Thyroid gland (tissue), 4 donors: Measurements from ENCODE around the gene ALOX15B. TPM values are rescaled to one million over a fixed set of nuclear protein-coding genes. Genes with fewer than 3 reads are reported as not detected.

Experiments used
- DNase-seq, 2 donors: peaks; one replicate each; pipeline ENCODE4 v3.0.0-alpha.2; 2019
- H3K27ac ChIP-seq, 3 donors: fragments of 200-600 bp; sonication (generic); 1 replicate in 2 of 3; 2 replicates in 1 of 3; pipeline ENCODE4 v1.5.1; 2016 to 2019; ENCODE audit warnings: mild to moderate bottlenecking in 1 of 3, moderate library complexity in 1 of 3
- H3K27me3 ChIP-seq: fragments of 200-600 bp; sonication (generic); one replicate; pipeline ENCODE4 v1.5.1; 2019
- H3K36me3 ChIP-seq, 2 donors: fragments of 200-600 bp; sonication (generic); one replicate each; pipeline ENCODE4 v1.5.1; 2016 to 2019
- H3K4me1 ChIP-seq, 2 donors: fragments of 200-600 bp; sonication (generic); one replicate each; pipeline ENCODE4 v1.5.1; 2017 to 2019
- H3K4me3 ChIP-seq, 3 donors: fragments of 200-600 bp; sonication (generic); replicated peaks in 1 of 3; 1 replicate in 2 of 3; 2 replicates in 1 of 3; pipeline ENCODE4 v1.5.1; 2016; ENCODE audit warnings: mild to moderate bottlenecking in 1 of 3
- H3K9me3 ChIP-seq: fragments of 200-600 bp; sonication (generic); one replicate; pipeline ENCODE4 v1.5.1; 2017
- CTCF ChIP-seq, 6 experiments: fragments of 200-600 bp in 3 of 6; fragments of 450-650 bp in 3 of 6; sonication (generic) in 3 of 6; IDR thresholded peaks; one replicate each; pipeline ENCODE4 v1.5.1; 2016 to 2019; ENCODE audit warnings: antibody characterized with exemption in 6 of 6, mild to moderate bottlenecking in 2 of 6, inconsistent platforms in 1 of 6, moderate library complexity in 1 of 6
- POLR2A ChIP-seq, 2 donors: fragments of 450-650 bp; IDR thresholded peaks; one replicate each; pipeline ENCODE4 v1.6.1; 2017; ENCODE audit warnings: antibody characterized with exemption in 2 of 2, mild to moderate bottlenecking in 2 of 2, moderate library complexity in 1 of 2
- WGBS, 2 donors: methylation state at CpG; one replicate each; pipeline ENCODE4 v1.1.5; 2017; 5-methylcytosine and 5-hydroxymethylcytosine counted together
- intact Hi-C: fragments of 100-400 bp; cut with DNase I; formaldehyde crosslinking; loops from one replicate; pipeline ENCODE4 v1.15.1; 2023
- total RNA-seq, 4 donors: library from RNA; depleted of rRNA; stranded (reverse); fragments of >200 nt; gene quantifications; one replicate each; pipeline ENCODE4 v1.2.3, GENCODE V29; 2016

ALOX15B gene
- 1 to 10 TPM in 3 of 4 donors, under 1 TPM in 1; 0.67 to 3.3 (median 1.1) TPM for total RNA-seq

- H3K36me3 ChIP-seq = no peaks in the 10 kb centered on the region
- H3K27me3 ChIP-seq = peaks cover 7% of the 10 kb centered on the region
- H3K27ac ChIP-seq = no peak within 1 kb of the TSS
- H3K9me3 ChIP-seq = no peaks in the 10 kb centered on the region
- DNase-seq = peak; percentile 9 to 25
- no peak within 1 kb of the TSS for H3K4me3 ChIP-seq
- WGBS, 2 donors = 12 to 21% methylated on average over 23 to 26 of the region's 37 CpGs
- no peaks in the 10 kb centered on the region for H3K4me1 ChIP-seq
- TF ChIP-seq CTCF (IDR thresholded peaks at IDR 0.05) = no peak
- no peak for TF ChIP-seq POLR2A (IDR thresholded peaks at IDR 0.05)
- intact Hi-C loops = no loop called here
Measured at GRCh38 chr17:8038954-8039610, at the start of gene ALOX15B. Gene ALOX15B, plus strand, starts transcription at chr17:8039059. Its CDS starts 97 bp downstream, at chr17:8039156.

DNA sequence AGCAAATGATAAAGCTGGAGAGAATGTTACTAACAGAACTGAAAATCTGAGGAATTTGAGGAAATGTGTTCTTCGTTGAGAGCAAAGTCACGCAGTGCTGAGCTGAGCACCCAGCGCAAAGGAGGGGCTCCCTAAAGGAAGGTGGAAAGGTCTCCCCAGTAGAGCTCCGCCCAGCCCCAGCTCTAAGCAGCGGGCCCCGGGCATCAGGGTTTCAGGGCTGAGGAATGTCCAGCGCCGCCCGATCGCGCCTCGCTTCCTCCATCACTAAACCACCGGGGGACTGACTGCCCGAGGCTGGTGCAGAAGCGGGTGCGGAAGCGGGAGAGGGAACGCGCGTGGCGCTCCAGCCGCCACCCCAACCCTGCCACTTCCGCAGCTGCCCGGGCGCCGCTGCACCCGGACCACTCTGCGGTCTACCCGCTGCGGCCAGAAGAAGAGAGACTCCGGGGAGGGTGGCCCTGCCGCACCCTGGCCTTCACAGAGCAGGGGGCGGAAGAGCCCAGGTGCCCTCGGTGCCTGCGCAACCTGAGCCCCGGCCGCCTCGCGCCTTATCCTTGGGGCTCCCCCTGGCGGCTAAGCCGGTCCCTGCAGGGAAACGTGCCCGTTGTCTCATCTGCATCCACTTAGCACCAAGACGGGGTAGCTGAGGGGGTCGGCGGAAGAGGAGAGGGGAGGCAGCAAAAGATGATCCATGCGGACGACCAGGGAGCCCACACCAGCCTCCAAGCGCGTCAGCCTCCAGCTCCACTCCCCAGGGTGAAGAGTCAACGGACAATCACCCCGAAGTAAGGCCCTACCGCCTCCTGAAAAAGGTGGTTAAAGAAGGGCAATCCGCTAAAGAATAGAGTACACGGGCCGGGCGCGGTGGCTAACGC lies 48.8 kb upstream of the ALOX15B start:
- TF ChIP-seq POLR2A (IDR thresholded peaks at IDR 0.05) (no peak), CTCF (IDR thresholded peaks at IDR 0.05) (peak; percentile 73 to 99 (median 90))
- H3K27ac ChIP-seq = no peak overlapping the region
- DNase-seq = peak; percentile 79 to 86
- no peaks in the 10 kb centered on the region for H3K4me1 ChIP-seq
- peak overlapping the region; percentile 17 to 35 (median 34) for H3K4me3 ChIP-seq
- no peaks in the 10 kb centered on the region for H3K9me3 ChIP-seq
- no peaks in the 10 kb centered on the region for H3K27me3 ChIP-seq
- WGBS, 2 donors = 5 to 6% methylated on average over 29 to 34 of the region's 59 CpGs
- H3K36me3 ChIP-seq = no peaks in the 10 kb centered on the region
- intact Hi-C loops = loop anchor here (5.0 to 10.0 kb wide), 4 partner anchors 78 to 245 kb away; no protein-coding TSS in a partner anchor

DNA sequence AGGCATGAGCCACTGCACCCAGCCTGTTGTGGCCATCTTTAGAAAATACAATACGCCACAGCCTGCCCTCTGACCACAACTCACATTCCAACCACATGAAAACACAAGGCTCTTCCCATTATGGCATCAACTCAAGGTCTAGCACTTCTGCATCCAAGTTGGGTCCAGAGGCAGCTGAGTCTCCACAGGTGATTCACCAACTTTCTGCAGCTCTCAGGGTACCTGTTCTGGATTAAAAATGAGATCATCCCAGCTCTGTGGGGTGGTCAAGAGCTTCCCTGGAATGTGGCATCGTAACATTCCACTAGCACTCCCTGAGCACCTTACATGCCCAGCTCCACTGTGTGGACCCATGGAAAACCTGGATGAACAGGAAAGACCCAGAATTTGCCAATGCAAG lies 46.3 kb upstream of the ALOX15B start:
- no peaks in the 10 kb centered on the region for H3K4me1 ChIP-seq
- no peaks in the 10 kb centered on the region for H3K36me3 ChIP-seq
- 92 to 96% methylated on average over 2 of the region's 2 CpGs for WGBS, 2 donors
- no peak overlapping the region for H3K27ac ChIP-seq
- no peak overlapping the region for H3K4me3 ChIP-seq
- DNase-seq = no peak
- no peaks in the 10 kb centered on the region for H3K27me3 ChIP-seq
- intact Hi-C loops = loop anchor here (5.0 to 10.0 kb wide), 2 partner anchors 80 to 248 kb away; no protein-coding TSS in a partner anchor
- TF ChIP-seq POLR2A (IDR thresholded peaks at IDR 0.05) (no peak), CTCF (IDR thresholded peaks at IDR 0.05) (no peak)
- H3K9me3 ChIP-seq = no peaks in the 10 kb centered on the region

DNA sequence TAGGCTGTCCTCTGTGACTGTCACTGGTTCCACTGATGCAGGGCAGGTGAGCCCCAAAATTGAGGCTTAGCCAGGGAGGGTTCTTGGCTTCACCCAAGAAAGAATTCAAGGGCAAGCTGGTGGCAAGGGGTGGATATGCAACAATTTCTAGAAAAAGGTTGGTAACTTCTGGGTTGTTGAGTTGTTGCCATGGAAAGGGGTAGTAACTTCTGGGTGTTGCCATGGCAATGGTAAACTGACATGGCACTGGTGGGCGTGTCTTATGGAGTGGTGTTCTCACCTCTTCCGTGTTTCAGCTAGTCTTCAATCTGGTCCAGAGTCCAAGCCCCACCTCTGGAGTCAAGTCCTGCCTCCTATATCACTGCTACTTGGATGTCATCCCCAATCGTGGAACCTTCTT lies 45.9 kb upstream of the ALOX15B start:
- no peaks in the 10 kb centered on the region for H3K4me1 ChIP-seq
- WGBS, 2 donors = 59 to 60% methylated on average over 3 of the region's 3 CpGs
- no peak for TF ChIP-seq POLR2A (IDR thresholded peaks at IDR 0.05)
- TF ChIP-seq CTCF (IDR thresholded peaks at IDR 0.05) = no peak

More for the DNA sequence above, 45.9 kb upstream of the ALOX15B start:
- no peaks in the 10 kb centered on the region for H3K9me3 ChIP-seq
- no peak overlapping the region for H3K4me3 ChIP-seq
- H3K27ac ChIP-seq = no peak overlapping the region
- intact Hi-C loops = loop anchor here (5.0 to 10.0 kb wide), 2 partner anchors 81 to 248 kb away; no protein-coding TSS in a partner anchor
- DNase-seq = no peak
- H3K36me3 ChIP-seq = no peaks in the 10 kb centered on the region
- H3K27me3 ChIP-seq = no peaks in the 10 kb centered on the region
